ENCODE data around the gene TMEM273.

The TMEM273 gene

DNA sequence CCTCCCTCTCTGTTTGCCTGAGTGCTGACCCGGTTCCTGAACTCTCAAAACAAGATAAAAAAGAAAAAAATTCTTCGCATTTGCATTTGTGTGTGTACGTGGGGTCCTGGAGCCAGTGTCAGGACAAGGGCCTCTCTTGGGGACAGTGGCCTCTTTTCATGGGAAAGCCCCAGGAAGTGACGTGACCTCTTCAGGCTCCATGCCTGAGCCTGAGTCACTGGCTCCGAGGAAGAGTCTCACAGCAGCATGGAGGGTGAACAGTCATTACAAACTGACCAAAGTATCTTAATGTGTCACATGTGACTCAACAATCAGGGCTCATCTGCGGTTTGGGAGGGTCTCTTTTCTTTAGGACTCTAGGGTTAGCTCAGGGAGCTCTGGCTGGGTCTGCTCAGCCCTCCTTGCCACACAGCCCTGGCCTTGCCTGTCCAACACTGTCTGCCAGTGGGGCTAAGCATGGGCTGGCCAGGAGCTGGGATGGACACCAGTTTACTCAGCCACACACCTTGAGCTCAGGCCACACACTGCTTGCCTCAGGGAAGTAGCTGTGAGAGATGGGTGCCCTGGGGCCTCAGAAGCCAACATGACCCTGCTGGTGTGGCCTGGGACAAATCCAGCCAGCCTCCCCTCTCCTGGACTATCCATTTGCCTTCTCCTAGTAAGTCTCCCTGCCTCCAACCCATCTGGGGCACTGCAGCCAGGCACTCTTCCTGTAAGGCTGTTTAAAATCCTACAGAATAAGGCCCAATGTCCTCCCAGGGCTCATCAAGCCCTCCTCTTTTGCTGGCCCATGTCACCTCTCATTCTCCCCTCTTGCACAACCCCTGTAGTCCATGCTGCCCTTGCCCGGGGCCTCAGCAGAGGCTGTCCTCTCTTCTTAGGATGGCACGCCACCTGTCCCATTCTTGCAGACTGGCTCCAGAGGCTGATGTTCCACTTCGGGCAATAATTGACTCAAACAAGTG is 10.5 kb downstream of the TMEM273 start:
- H3K14ac ChIP-seq (ENCODE audit: low read length in 2 of 2) = no peak overlapping the region
- H3K4me3 ChIP-seq (ENCODE audit: insufficient read depth in 1 of 2, low read depth in 1 of 2, low read length in 2 of 2) = peak overlapping the region in 1 of 2 experiments; percentile 7
- no peak overlapping the region for H2BK5ac ChIP-seq (ENCODE audit: low read depth, low read length, poor library complexity, severe bottlenecking)
- H3K36me3 ChIP-seq (ENCODE audit: control insufficient read depth in 1 of 2, insufficient read depth in 2 of 2, low read depth in 1 of 2, low read length in 2 of 2) = no peaks in the 10 kb centered on the region
- no peak overlapping the region for H2AFZ ChIP-seq (ENCODE audit: low read depth, low read length)
- DNase-seq = peak; percentile 89
- H2BK12ac ChIP-seq (ENCODE audit: low read length in 2 of 2) = no peak overlapping the region
- H4K8ac ChIP-seq (ENCODE audit: low read length) = peak overlapping the region; percentile 64
- H4K91ac ChIP-seq (ENCODE audit: low read length) = peak overlapping the region; percentile 37
- no peak overlapping the region for H3K23ac ChIP-seq (ENCODE audit: low read length in 2 of 2)
- no peak overlapping the region for H3K27ac ChIP-seq (ENCODE audit: low read length, poor library complexity, severe bottlenecking)
- no peak overlapping the region for H2BK15ac ChIP-seq (ENCODE audit: low read depth, poor library complexity, severe bottlenecking)
- no peaks in the 10 kb centered on the region for H3K9me3 ChIP-seq (ENCODE audit: control insufficient read depth, low read length)
- no peak overlapping the region for H2AK5ac ChIP-seq (ENCODE audit: low read length, severe bottlenecking)
- peak overlapping the region in 1 of 2 experiments; percentile 28 for H3K18ac ChIP-seq (ENCODE audit: low read depth in 1 of 2, low read length in 2 of 2)
- no peak overlapping the region for H3K4ac ChIP-seq (ENCODE audit: low read depth in 1 of 2, low read length in 2 of 2)
- peaks cover 0 to 4% of the 10 kb centered on the region in 2 experiments for H3K27me3 ChIP-seq (ENCODE audit: control insufficient read depth in 1 of 2, insufficient read depth in 1 of 2, low read length in 2 of 2)
- no peak overlapping the region for H2BK120ac ChIP-seq (ENCODE audit: low read depth, low read length)
- no peak overlapping the region for H3K4me2 ChIP-seq (ENCODE audit: low read length, poor library complexity, severe bottlenecking)
- peak overlapping the region; percentile 65 for H3K9ac ChIP-seq (ENCODE audit: low read length)
- no peaks in the 10 kb centered on the region for H3K79me1 ChIP-seq (replicated peaks; ENCODE audit: low read length, poor library complexity, severe bottlenecking)
- H3K4me1 ChIP-seq (ENCODE audit: control insufficient read depth, insufficient read depth, low read depth, low read length) = peaks cover 9% of the 10 kb centered on the region
- 48% methylated on average over 9 of the region's 9 CpGs for WGBS

GRCh38 chr10:49176310-49177268 is 11.6 kb downstream of the TMEM273 start:
- Histone ChIP-seq H4K8ac (ENCODE audit: low read length) (no peak overlapping the region), H3K4me1 (ENCODE audit: control insufficient read depth, insufficient read depth, low read depth, low read length) (peaks cover 9% of the 10 kb centered on the region), H3K9ac (ENCODE audit: low read length) (peak overlapping the region; percentile 65), H2BK12ac (ENCODE audit: low read length in 2 of 2) (no peak overlapping the region), H2BK5ac (ENCODE audit: low read depth, low read length, poor library complexity, severe bottlenecking) (no peak overlapping the region), H3K9me3 (ENCODE audit: control insufficient read depth, low read length) (no peaks in the 10 kb centered on the region), H3K23ac (ENCODE audit: low read length in 2 of 2) (no peak overlapping the region), H3K27me3 (ENCODE audit: control insufficient read depth in 1 of 2, insufficient read depth in 1 of 2, low read length in 2 of 2) (peaks cover 0 to 5% of the 10 kb centered on the region in 2 experiments), H2AFZ (ENCODE audit: low read depth, low read length) (no peak overlapping the region), H3K27ac (ENCODE audit: low read length, poor library complexity, severe bottlenecking) (no peak overlapping the region), H3K4ac (ENCODE audit: low read depth in 1 of 2, low read length in 2 of 2) (no peak overlapping the region), H3K36me3 (ENCODE audit: control insufficient read depth in 1 of 2, insufficient read depth in 2 of 2, low read depth in 1 of 2, low read length in 2 of 2) (no peaks in the 10 kb centered on the region), H3K79me1 (replicated peaks; ENCODE audit: low read length, poor library complexity, severe bottlenecking) (no peaks in the 10 kb centered on the region), H2BK15ac (ENCODE audit: low read depth, poor library complexity, severe bottlenecking) (no peak overlapping the region), H3K18ac (ENCODE audit: low read depth in 1 of 2, low read length in 2 of 2) (peak overlapping the region in 1 of 2 experiments; percentile 34), H3K4me2 (ENCODE audit: low read length, poor library complexity, severe bottlenecking) (no peak overlapping the region), H4K91ac (ENCODE audit: low read length) (no peak overlapping the region), H3K14ac (ENCODE audit: low read length in 2 of 2) (no peak overlapping the region), H2BK120ac (ENCODE audit: low read depth, low read length) (no peak overlapping the region), H3K4me3 (ENCODE audit: insufficient read depth in 1 of 2, low read depth in 1 of 2, low read length in 2 of 2) (no peak overlapping the region), H2AK5ac (ENCODE audit: low read length, severe bottlenecking) (no peak overlapping the region)
- 70% methylated on average over 16 of the region's 19 CpGs for WGBS
- no peak for DNase-seq

DNA sequence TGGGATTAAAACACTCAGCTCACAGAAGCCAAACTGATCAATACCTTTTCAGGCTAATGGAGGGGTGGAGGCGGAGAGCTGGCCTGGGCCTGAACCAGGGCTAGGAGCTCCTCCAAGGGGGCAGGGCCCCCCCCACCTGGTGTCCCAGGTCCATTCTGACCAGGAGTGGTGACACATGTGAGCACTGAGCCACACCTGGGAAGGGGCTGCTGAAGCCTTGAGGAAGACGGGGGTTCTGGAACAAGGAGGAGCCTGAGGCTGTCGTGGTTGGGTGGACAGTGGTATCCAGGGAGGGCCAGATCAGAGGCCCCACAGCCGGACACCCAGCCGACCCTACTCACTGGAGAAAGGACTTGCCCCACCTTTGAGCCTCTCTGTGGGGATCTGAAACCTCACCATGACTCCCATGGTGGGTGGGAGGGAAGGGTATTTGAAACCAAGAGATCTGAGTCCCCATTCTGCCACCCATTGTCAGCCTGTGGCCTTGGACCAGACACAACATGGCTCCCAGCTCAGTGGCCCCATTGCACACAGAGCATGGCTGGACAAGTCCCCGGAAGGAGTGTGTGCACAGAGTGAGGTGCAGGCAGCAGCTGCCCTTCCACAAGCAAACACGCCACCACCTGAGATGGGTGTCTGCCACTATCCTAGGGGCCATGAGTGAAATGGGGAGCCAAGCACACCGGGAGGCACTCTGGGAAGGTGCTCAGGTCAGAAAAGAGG is 12.4 kb downstream of the TMEM273 start:
- H3K23ac ChIP-seq (ENCODE audit: low read length in 2 of 2) = peak overlapping the region in 1 of 2 experiments; percentile 32
- H2AFZ ChIP-seq (ENCODE audit: low read depth, low read length) = no peak overlapping the region
- no peak overlapping the region for H2BK5ac ChIP-seq (ENCODE audit: low read depth, low read length, poor library complexity, severe bottlenecking)
- no peak overlapping the region for H3K9ac ChIP-seq (ENCODE audit: low read length)
- 93% methylated on average over 7 of the region's 8 CpGs for WGBS
- H2BK120ac ChIP-seq (ENCODE audit: low read depth, low read length) = no peak overlapping the region
- no peak overlapping the region for H3K14ac ChIP-seq (ENCODE audit: low read length in 2 of 2)
- H3K36me3 ChIP-seq (ENCODE audit: control insufficient read depth in 1 of 2, insufficient read depth in 2 of 2, low read depth in 1 of 2, low read length in 2 of 2) = no peaks in the 10 kb centered on the region
- H2BK15ac ChIP-seq (ENCODE audit: low read depth, poor library complexity, severe bottlenecking) = no peak overlapping the region
- peaks cover 9% of the 10 kb centered on the region for H3K4me1 ChIP-seq (ENCODE audit: control insufficient read depth, insufficient read depth, low read depth, low read length)
- no peaks in the 10 kb centered on the region for H3K9me3 ChIP-seq (ENCODE audit: control insufficient read depth, low read length)
- H3K4me2 ChIP-seq (ENCODE audit: low read length, poor library complexity, severe bottlenecking) = no peak overlapping the region
- no peak overlapping the region for H4K8ac ChIP-seq (ENCODE audit: low read length)
- no peak overlapping the region for H3K27ac ChIP-seq (ENCODE audit: low read length, poor library complexity, severe bottlenecking)
- no peak overlapping the region for H3K18ac ChIP-seq (ENCODE audit: low read depth in 1 of 2, low read length in 2 of 2)
- no peak for DNase-seq
- H3K79me1 ChIP-seq (replicated peaks; ENCODE audit: low read length, poor library complexity, severe bottlenecking) = no peaks in the 10 kb centered on the region
- no peak overlapping the region for H3K4me3 ChIP-seq (ENCODE audit: insufficient read depth in 1 of 2, low read depth in 1 of 2, low read length in 2 of 2)
- no peak overlapping the region for H2AK5ac ChIP-seq (ENCODE audit: low read length, severe bottlenecking)
- peaks cover 0 to 9% of the 10 kb centered on the region in 2 experiments for H3K27me3 ChIP-seq (ENCODE audit: control insufficient read depth in 1 of 2, insufficient read depth in 1 of 2, low read length in 2 of 2)
- no peak overlapping the region for H2BK12ac ChIP-seq (ENCODE audit: low read length in 2 of 2)
- no peak overlapping the region for H3K4ac ChIP-seq (ENCODE audit: low read depth in 1 of 2, low read length in 2 of 2)
- H4K91ac ChIP-seq (ENCODE audit: low read length) = peak overlapping the region; percentile 9

Data from mesenchymal stem cell (in vitro differentiated cells and primary cell).